ENCODE results near the gene ORC4.
"Not testable (repeated sequence)": the region's sequence is repeated elsewhere in the genome, so short reads cannot be mapped to it uniquely, and the experiment has no call there.

The ORC4 gene

GRCh38 chr2:148000095-148000494 lies 20.4 kb downstream of the ORC4 start:
- Histone ChIP-seq H3K4me3 (ENCODE audit: low read length) (no peak overlapping the region), H3K79me2 (ENCODE audit: control insufficient read depth, insufficient read depth, low read length) (peaks cover 12% of the 10 kb centered on the region), H2BK5ac (ENCODE audit: low read length) (no peak overlapping the region), H3K9ac (ENCODE audit: low read length) (no peak overlapping the region), H2AK5ac (ENCODE audit: low read length) (no peak overlapping the region), H2BK120ac (ENCODE audit: low read depth, low read length) (no peak overlapping the region), H2BK15ac (replicated peaks; ENCODE audit: low read depth) (no peak overlapping the region), H3K23ac (ENCODE audit: low read length) (no peak overlapping the region), H3K4me1 (ENCODE audit: control insufficient read depth, low read depth, low read length) (no peaks in the 10 kb centered on the region), H4K5ac (ENCODE audit: low read length) (no peak overlapping the region), H3K27me3 (ENCODE audit: insufficient read depth, low read length, poor library complexity) (no peaks in the 10 kb centered on the region), H3K27ac (ENCODE audit: low read depth, low read length) (no peak overlapping the region), H3K36me3 (ENCODE audit: control insufficient read depth, insufficient read depth, low read length) (no peaks in the 10 kb centered on the region), H3K4ac (ENCODE audit: low read depth, low read length) (no peak overlapping the region), H3K56ac (ENCODE audit: low read length) (no peak overlapping the region), H3K79me1 (ENCODE audit: low read length) (peaks cover 6% of the 10 kb centered on the region), H4K8ac (ENCODE audit: low read depth, low read length) (no peak overlapping the region), H3K18ac (ENCODE audit: low read length) (no peak overlapping the region), H3K4me2 (ENCODE audit: low read length) (no peak overlapping the region)
- WGBS (ENCODE audit: extremely low coverage, insufficient coverage, low lambda C conversion rate): no CpG with 5 or more reads among the region's 1 CpG
- no peak for DNase-seq

- Histone ChIP-seq H2AK5ac (ENCODE audit: low read length) (no peak overlapping the region), H3K4ac (ENCODE audit: low read depth, low read length) (no peak overlapping the region), H3K23ac (ENCODE audit: low read length) (no peak overlapping the region), H3K18ac (ENCODE audit: low read length) (no peak overlapping the region), H3K27me3 (ENCODE audit: insufficient read depth, low read length, poor library complexity) (no peaks in the 10 kb centered on the region), H3K4me1 (ENCODE audit: control insufficient read depth, low read depth, low read length) (no peaks in the 10 kb centered on the region), H2BK5ac (ENCODE audit: low read length) (no peak overlapping the region), H2BK15ac (replicated peaks; ENCODE audit: low read depth) (no peak overlapping the region), H2BK120ac (ENCODE audit: low read depth, low read length) (no peak overlapping the region), H4K8ac (ENCODE audit: low read depth, low read length) (no peak overlapping the region), H4K5ac (ENCODE audit: low read length) (no peak overlapping the region), H3K79me1 (ENCODE audit: low read length) (peaks cover 6% of the 10 kb centered on the region), H3K36me3 (ENCODE audit: control insufficient read depth, insufficient read depth, low read length) (no peaks in the 10 kb centered on the region), H3K4me2 (ENCODE audit: low read length) (no peak overlapping the region), H3K79me2 (ENCODE audit: control insufficient read depth, insufficient read depth, low read length) (peaks cover 13% of the 10 kb centered on the region), H3K27ac (ENCODE audit: low read depth, low read length) (no peak overlapping the region), H3K9ac (ENCODE audit: low read length) (no peak overlapping the region), H3K56ac (ENCODE audit: low read length) (no peak overlapping the region), H3K4me3 (ENCODE audit: low read length) (no peak overlapping the region)
- no CpG with 5 or more reads among the region's 2 CpGs for WGBS (ENCODE audit: extremely low coverage, insufficient coverage, low lambda C conversion rate)
- no peak for DNase-seq
Measured at GRCh38 chr2:147999126-147999525, 21.4 kb downstream of the ORC4 start.

GRCh38 chr2:147998203-147998602 lies 22.3 kb downstream of the ORC4 start:
- no peak overlapping the region for H3K56ac ChIP-seq (ENCODE audit: low read length)
- H3K27me3 ChIP-seq (ENCODE audit: insufficient read depth, low read length, poor library complexity): no peaks in the 10 kb centered on the region
- H3K18ac ChIP-seq (ENCODE audit: low read length): no peak overlapping the region
- WGBS (ENCODE audit: extremely low coverage, insufficient coverage, low lambda C conversion rate): no CpG with 5 or more reads among the region's 4 CpGs
- H4K5ac ChIP-seq (ENCODE audit: low read length): no peak overlapping the region
- H2AK5ac ChIP-seq (ENCODE audit: low read length): no peak overlapping the region
- H4K8ac ChIP-seq (ENCODE audit: low read depth, low read length): no peak overlapping the region
- no peak overlapping the region for H3K23ac ChIP-seq (ENCODE audit: low read length)
- H3K4me2 ChIP-seq (ENCODE audit: low read length): no peak overlapping the region
- DNase-seq: no peak
- H2BK15ac ChIP-seq (replicated peaks; ENCODE audit: low read depth): no peak overlapping the region
- no peaks in the 10 kb centered on the region for H3K36me3 ChIP-seq (ENCODE audit: control insufficient read depth, insufficient read depth, low read length)
- no peaks in the 10 kb centered on the region for H3K4me1 ChIP-seq (ENCODE audit: control insufficient read depth, low read depth, low read length)
- no peak overlapping the region for H2BK120ac ChIP-seq (ENCODE audit: low read depth, low read length)
- no peak overlapping the region for H3K27ac ChIP-seq (ENCODE audit: low read depth, low read length)
- peaks cover 7% of the 10 kb centered on the region for H3K79me1 ChIP-seq (ENCODE audit: low read length)
- H3K4me3 ChIP-seq (ENCODE audit: low read length): no peak overlapping the region
- no peak overlapping the region for H3K9ac ChIP-seq (ENCODE audit: low read length)
- no peak overlapping the region for H2BK5ac ChIP-seq (ENCODE audit: low read length)
- no peak overlapping the region for H3K4ac ChIP-seq (ENCODE audit: low read depth, low read length)
- H3K79me2 ChIP-seq (ENCODE audit: control insufficient read depth, insufficient read depth, low read length): peaks cover 13% of the 10 kb centered on the region

GRCh38 chr2:147996828-147997227 lies 23.7 kb downstream of the ORC4 start:
- H4K5ac ChIP-seq (ENCODE audit: low read length): no peak overlapping the region
- H2BK120ac ChIP-seq (ENCODE audit: low read depth, low read length): no peak overlapping the region
- H3K79me2 ChIP-seq (ENCODE audit: control insufficient read depth, insufficient read depth, low read length): peaks cover 16% of the 10 kb centered on the region

GRCh38 chr2:147994965-147995364 lies 25.6 kb downstream of the ORC4 start:
- H3K4me2 ChIP-seq (ENCODE audit: low read length); H3K56ac ChIP-seq (ENCODE audit: low read length); H3K4ac ChIP-seq (ENCODE audit: low read depth, low read length); H2AK5ac ChIP-seq (ENCODE audit: low read length); H4K8ac ChIP-seq (ENCODE audit: low read depth, low read length); H3K18ac ChIP-seq (ENCODE audit: low read length); H2BK120ac ChIP-seq (ENCODE audit: low read depth, low read length); H3K9ac ChIP-seq (ENCODE audit: low read length); H3K23ac ChIP-seq (ENCODE audit: low read length); H2BK5ac ChIP-seq (ENCODE audit: low read length); H3K4me3 ChIP-seq (ENCODE audit: low read length); H3K27ac ChIP-seq (ENCODE audit: low read depth, low read length); H3K36me3 ChIP-seq (ENCODE audit: control insufficient read depth, insufficient read depth, low read length); H3K79me1 ChIP-seq (ENCODE audit: low read length); H3K4me1 ChIP-seq (ENCODE audit: control insufficient read depth, low read depth, low read length); H4K5ac ChIP-seq (ENCODE audit: low read length); DNase-seq; H3K27me3 ChIP-seq (ENCODE audit: insufficient read depth, low read length, poor library complexity); H2BK15ac ChIP-seq (replicated peaks; ENCODE audit: low read depth): not testable (repeated sequence)
- peaks cover 16% of the 10 kb centered on the region for H3K79me2 ChIP-seq (ENCODE audit: control insufficient read depth, insufficient read depth, low read length)
- no CpG with 5 or more reads among the region's 7 CpGs for WGBS (ENCODE audit: extremely low coverage, insufficient coverage, low lambda C conversion rate)

More at GRCh38 chr2:147996828-147997227, 23.7 kb downstream of the ORC4 start:
- Histone ChIP-seq H3K27ac (ENCODE audit: low read depth, low read length) (no peak overlapping the region), H3K4me3 (ENCODE audit: low read length) (no peak overlapping the region), H2BK5ac (ENCODE audit: low read length) (no peak overlapping the region), H3K36me3 (ENCODE audit: control insufficient read depth, insufficient read depth, low read length) (no peaks in the 10 kb centered on the region), H2BK15ac (replicated peaks; ENCODE audit: low read depth) (no peak overlapping the region), H3K4me2 (ENCODE audit: low read length) (no peak overlapping the region), H3K9ac (ENCODE audit: low read length) (no peak overlapping the region), H3K18ac (ENCODE audit: low read length) (no peak overlapping the region), H2AK5ac (ENCODE audit: low read length) (no peak overlapping the region), H3K79me1 (ENCODE audit: low read length) (peaks cover 7% of the 10 kb centered on the region), H3K23ac (ENCODE audit: low read length) (no peak overlapping the region), H4K8ac (ENCODE audit: low read depth, low read length) (no peak overlapping the region), H3K56ac (ENCODE audit: low read length) (no peak overlapping the region), H3K4ac (ENCODE audit: low read depth, low read length) (no peak overlapping the region), H3K4me1 (ENCODE audit: control insufficient read depth, low read depth, low read length) (no peaks in the 10 kb centered on the region), H3K27me3 (ENCODE audit: insufficient read depth, low read length, poor library complexity) (no peaks in the 10 kb centered on the region)
- no peak for DNase-seq

- no peak overlapping the region for H3K27ac ChIP-seq (ENCODE audit: low read depth, low read length)
- H3K23ac ChIP-seq (ENCODE audit: low read length): no peak overlapping the region
- no CpG with 5 or more reads among the region's 4 CpGs for WGBS (ENCODE audit: extremely low coverage, insufficient coverage, low lambda C conversion rate)
- H3K79me2 ChIP-seq (ENCODE audit: control insufficient read depth, insufficient read depth, low read length): peaks cover 14% of the 10 kb centered on the region
- H3K56ac ChIP-seq (ENCODE audit: low read length): no peak overlapping the region
- H3K4ac ChIP-seq (ENCODE audit: low read depth, low read length): no peak overlapping the region
- H3K9ac ChIP-seq (ENCODE audit: low read length): no peak overlapping the region
- H3K36me3 ChIP-seq (ENCODE audit: control insufficient read depth, insufficient read depth, low read length): no peaks in the 10 kb centered on the region
- H2BK120ac ChIP-seq (ENCODE audit: low read depth, low read length): no peak overlapping the region
- peaks cover 3% of the 10 kb centered on the region for H3K79me1 ChIP-seq (ENCODE audit: low read length)
- H2BK15ac ChIP-seq (replicated peaks; ENCODE audit: low read depth): no peak overlapping the region
- no peak overlapping the region for H4K8ac ChIP-seq (ENCODE audit: low read depth, low read length)
- no peaks in the 10 kb centered on the region for H3K27me3 ChIP-seq (ENCODE audit: insufficient read depth, low read length, poor library complexity)
- H3K4me1 ChIP-seq (ENCODE audit: control insufficient read depth, low read depth, low read length): no peaks in the 10 kb centered on the region
- H3K4me3 ChIP-seq (ENCODE audit: low read length): no peak overlapping the region
- peak; percentile 59 for DNase-seq
- no peak overlapping the region for H2AK5ac ChIP-seq (ENCODE audit: low read length)
- H4K5ac ChIP-seq (ENCODE audit: low read length): no peak overlapping the region
- H2BK5ac ChIP-seq (ENCODE audit: low read length): no peak overlapping the region
- no peak overlapping the region for H3K4me2 ChIP-seq (ENCODE audit: low read length)
- H3K18ac ChIP-seq (ENCODE audit: low read length): no peak overlapping the region
Measured at GRCh38 chr2:147989809-147990403, 30.6 kb downstream of the ORC4 start.

Data from mesendoderm (in vitro differentiated cells).